ENCODE measurements around the gene CKS1B. TPM values are rescaled to one million over a fixed set of nuclear protein-coding genes. Genes with fewer than 3 reads are reported as not detected.

Gene CKS1B
- polyA plus RNA-seq, 2 of the 4 experiments (the other 2 are of a cell fraction), result 356 to 725 TPM

DNA sequence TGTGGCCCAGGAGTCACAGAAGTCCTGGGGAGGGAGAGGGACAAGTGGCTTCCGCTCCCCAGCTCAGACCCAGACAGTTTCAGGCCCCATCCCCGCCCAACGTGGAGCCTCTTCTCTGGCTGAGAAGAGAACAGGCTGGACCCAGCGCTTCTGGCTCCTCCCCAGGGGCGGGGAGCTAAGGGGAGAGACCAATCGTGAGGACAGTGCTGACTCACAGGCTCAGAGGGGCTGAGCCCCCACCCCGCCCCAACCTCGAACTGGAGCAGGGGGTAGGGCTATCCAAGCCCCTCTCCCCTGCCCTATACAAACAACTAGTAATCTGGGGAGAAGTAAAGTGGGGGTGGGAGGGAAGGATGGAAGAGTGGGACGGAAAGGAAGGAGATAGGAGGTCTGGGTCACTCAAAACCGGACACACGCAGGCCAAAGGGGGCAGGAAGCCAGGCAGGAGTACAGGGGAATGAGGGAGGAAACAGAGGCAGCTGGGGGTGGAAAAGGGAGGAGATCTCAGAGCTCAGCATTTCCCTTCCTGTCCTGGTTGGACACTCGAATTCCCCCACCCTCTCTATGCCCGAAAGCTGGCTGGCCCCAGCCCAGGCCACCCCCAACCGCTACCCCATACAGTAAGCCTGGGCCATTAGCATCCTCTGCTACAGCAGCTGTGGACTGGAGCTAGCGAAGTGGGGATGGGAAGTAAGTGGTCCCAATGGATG lies 3.7 kb upstream of the CKS1B start, which contains the start of gene SHC1 (continued):
- 0 out of 2 replicates have a peak, but pooled peaks have one; percentile 14 for TF ChIP-seq HOXB5 (CRISPR knock-in tag; IDR thresholded peaks at IDR 0.05)
- no peak for TF ChIP-seq FOXS1 (CRISPR knock-in tag; IDR thresholded peaks at IDR 0.05)
- TF ChIP-seq, protein P1, sequence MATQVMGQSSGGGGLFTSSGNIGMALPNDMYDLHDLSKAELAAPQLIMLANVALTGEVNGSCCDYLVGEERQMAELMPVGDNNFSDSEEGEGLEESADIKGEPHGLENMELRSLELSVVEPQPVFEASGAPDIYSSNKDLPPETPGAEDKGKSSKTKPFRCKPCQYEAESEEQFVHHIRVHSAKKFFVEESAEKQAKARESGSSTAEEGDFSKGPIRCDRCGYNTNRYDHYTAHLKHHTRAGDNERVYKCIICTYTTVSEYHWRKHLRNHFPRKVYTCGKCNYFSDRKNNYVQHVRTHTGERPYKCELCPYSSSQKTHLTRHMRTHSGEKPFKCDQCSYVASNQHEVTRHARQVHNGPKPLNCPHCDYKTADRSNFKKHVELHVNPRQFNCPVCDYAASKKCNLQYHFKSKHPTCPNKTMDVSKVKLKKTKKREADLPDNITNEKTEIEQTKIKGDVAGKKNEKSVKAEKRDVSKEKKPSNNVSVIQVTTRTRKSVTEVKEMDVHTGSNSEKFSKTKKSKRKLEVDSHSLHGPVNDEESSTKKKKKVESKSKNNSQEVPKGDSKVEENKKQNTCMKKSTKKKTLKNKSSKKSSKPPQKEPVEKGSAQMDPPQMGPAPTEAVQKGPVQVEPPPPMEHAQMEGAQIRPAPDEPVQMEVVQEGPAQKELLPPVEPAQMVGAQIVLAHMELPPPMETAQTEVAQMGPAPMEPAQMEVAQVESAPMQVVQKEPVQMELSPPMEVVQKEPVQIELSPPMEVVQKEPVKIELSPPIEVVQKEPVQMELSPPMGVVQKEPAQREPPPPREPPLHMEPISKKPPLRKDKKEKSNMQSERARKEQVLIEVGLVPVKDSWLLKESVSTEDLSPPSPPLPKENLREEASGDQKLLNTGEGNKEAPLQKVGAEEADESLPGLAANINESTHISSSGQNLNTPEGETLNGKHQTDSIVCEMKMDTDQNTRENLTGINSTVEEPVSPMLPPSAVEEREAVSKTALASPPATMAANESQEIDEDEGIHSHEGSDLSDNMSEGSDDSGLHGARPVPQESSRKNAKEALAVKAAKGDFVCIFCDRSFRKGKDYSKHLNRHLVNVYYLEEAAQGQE (IDR thresholded peaks at IDR 0.05), result no peak
- TF ChIP-seq HOXA7 (CRISPR knock-in tag; IDR thresholded peaks at IDR 0.05), result 0 out of 2 replicates have a peak, but pooled peaks have one; percentile 70
- 0 out of 2 replicates have a peak, but pooled peaks have one; percentile 27 for TF ChIP-seq RARB (CRISPR knock-in tag; IDR thresholded peaks at IDR 0.05)

DNA sequence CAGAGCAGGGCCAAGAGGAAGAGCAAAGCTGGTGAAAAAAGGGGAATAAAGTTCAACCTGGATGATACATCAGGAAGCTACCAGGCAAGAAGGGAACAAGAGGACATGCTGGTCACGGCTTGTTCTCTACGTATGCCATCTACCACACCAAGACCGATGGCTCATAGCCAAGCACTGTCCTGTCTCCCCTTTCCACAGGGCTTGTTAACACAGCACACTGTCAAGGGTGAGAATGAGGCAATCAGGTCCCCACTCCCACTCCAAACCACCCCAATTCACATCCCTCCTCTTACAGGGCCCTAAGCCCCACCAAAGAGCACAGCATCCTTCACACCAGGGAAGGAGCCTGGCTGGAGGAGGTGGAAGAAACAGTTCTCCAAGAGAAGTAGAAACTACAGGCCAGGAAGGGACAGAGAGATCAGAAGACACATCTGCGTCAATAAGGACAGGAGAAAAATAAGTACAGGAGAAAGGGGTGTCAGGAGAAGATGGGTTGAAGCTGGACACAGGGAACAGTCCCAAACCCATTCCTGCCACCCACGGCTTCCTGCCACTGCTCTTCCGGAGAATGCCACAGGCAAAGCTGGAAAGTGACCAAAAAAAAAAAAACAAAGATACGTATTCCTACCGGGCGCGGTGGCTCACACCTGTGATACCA lies 3.0 kb upstream of the CKS1B start:
- H3K4me2 ChIP-seq, result peak overlapping the region; percentile 99
- H3K27ac ChIP-seq, result peak overlapping the region; percentile 98 to 100
- FAIRE-seq, result no peak
- H3K4me1 ChIP-seq, result peaks cover 43% of the 10 kb centered on the region
- H3K9me3 ChIP-seq, result no peaks in the 10 kb centered on the region
- peak overlapping the region; percentile 65 for H3K4me3 ChIP-seq
- ChIA-PET POLR2A (interaction anchor here (0.9 to 6.3 kb wide), 13 partner anchors 8 to 46 kb away, joined by 3 to 91 read pairs (median 11); partner anchors contain the start of genes FLAD1, LENEP, PBXIP1 and PYGO2), CTCF (interaction anchor here (1.3 to 2.2 kb wide), 2 partner anchors 95 to 114 kb away, joined by 3 to 7 read pairs; no protein-coding TSS in a partner anchor)
- WGBS (ENCODE audit: missing lambda C conversion rate), result 22% methylated on average over 10 of the region's 10 CpGs
- TF ChIP-seq GATA3 (IDR thresholded peaks at IDR 0.05; ENCODE audit: borderline replicate concordance), result no peak
- no peak for TF ChIP-seq KDM5A (IDR thresholded peaks at IDR 0.05)
- 0 out of 2 replicates have a peak, but pooled peaks have one; percentile 41 for TF ChIP-seq ZNF302 (CRISPR knock-in tag; IDR thresholded peaks at IDR 0.05)
- TF ChIP-seq HOXB5 (CRISPR knock-in tag; IDR thresholded peaks at IDR 0.05), result 0 out of 2 replicates have a peak, but pooled peaks have one; percentile 35
- no peak for TF ChIP-seq CHD4 (IDR thresholded peaks at IDR 0.05; ENCODE audit: borderline replicate concordance)
- no peak for TF ChIP-seq TFCP2L1 (CRISPR knock-in tag; IDR thresholded peaks at IDR 0.05)
- TF ChIP-seq, protein P2, sequence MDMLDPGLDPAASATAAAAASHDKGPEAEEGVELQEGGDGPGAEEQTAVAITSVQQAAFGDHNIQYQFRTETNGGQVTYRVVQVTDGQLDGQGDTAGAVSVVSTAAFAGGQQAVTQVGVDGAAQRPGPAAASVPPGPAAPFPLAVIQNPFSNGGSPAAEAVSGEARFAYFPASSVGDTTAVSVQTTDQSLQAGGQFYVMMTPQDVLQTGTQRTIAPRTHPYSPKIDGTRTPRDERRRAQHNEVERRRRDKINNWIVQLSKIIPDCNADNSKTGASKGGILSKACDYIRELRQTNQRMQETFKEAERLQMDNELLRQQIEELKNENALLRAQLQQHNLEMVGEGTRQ (IDR thresholded peaks at IDR 0.05), result no peak
- TF ChIP-seq RARB (CRISPR knock-in tag; IDR thresholded peaks at IDR 0.05), result no peak
- TF ChIP-seq HEYL (CRISPR knock-in tag; IDR thresholded peaks at IDR 0.05), result no peak
- no peak for TF ChIP-seq NR3C1 (IDR thresholded peaks at IDR 0.05)
- no peak for TF ChIP-seq SREBF2 (IDR thresholded peaks at IDR 0.05)
- TF ChIP-seq, protein P3, sequence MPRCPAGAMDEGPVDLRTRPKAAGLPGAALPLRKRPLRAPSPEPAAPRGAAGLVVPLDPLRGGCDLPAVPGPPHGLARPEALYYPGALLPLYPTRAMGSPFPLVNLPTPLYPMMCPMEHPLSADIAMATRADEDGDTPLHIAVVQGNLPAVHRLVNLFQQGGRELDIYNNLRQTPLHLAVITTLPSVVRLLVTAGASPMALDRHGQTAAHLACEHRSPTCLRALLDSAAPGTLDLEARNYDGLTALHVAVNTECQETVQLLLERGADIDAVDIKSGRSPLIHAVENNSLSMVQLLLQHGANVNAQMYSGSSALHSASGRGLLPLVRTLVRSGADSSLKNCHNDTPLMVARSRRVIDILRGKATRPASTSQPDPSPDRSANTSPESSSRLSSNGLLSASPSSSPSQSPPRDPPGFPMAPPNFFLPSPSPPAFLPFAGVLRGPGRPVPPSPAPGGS (IDR thresholded peaks at IDR 0.05), result 0 out of 3 replicates have a peak, but pooled peaks have one; percentile 4
- TF ChIP-seq, protein P1 (IDR thresholded peaks at IDR 0.05), result no peak
- no peak for TF ChIP-seq ZC3H11A (IDR thresholded peaks at IDR 0.05)
- DNase-seq (ENCODE audit: low read depth in 1 of 2, low spot score in 1 of 2), result peak in 1 of 2 experiments; percentile 75
- peak; percentile 0 to 4; a peak in 3 of 6 replicates for ATAC-seq
